B cell (primary cell): Measurements from ENCODE around the gene TAF5L. TPM values are rescaled to one million over a fixed set of nuclear protein-coding genes. Genes with fewer than 3 reads are reported as not detected.

ENCODE experiments used
- ATAC-seq: fragments of 200-7000 bp; cut with Tn5 transposase; one replicate; pipeline ENCODE4 v1.10.0; 2021; ENCODE audit warnings: low read depth, mild to moderate bottlenecking, moderate number of reproducible peaks, moderate library complexity
- CTCF ChIA-PET: fragments of 350-600 bp; sonication (Branson Sonifier 250); formaldehyde crosslinking; loops from one replicate; lab custom pipeline; 2021; ENCODE audit warnings: antibody characterized with exemption, inconsistent platforms; lab: Charles Lee
- POLR2A ChIA-PET: fragments of 350-600 bp; sonication (Branson Sonifier 250); formaldehyde crosslinking; loops from one replicate; lab custom pipeline; 2021; ENCODE audit warnings: antibody characterized with exemption; lab: Charles Lee
- DNase-seq: peaks from one replicate; pipeline ENCODE4 v3.0.0; 2013
- H2AFZ ChIP-seq: 2 replicates; pipeline ENCODE4 v1.6.1; 2012; ENCODE audit warnings: mild to moderate bottlenecking, low read depth, low read length; ENCODE audit not compliant: insufficient read depth, poor library complexity, severe bottlenecking
- H3K27ac ChIP-seq, 2 donors: 1 replicate in 1 of 2; 2 replicates in 1 of 2; pipeline ENCODE4 v1.5.1; 2012 to 2013; ENCODE audit warnings: low read length in 2 of 2, mild to moderate bottlenecking in 2 of 2, moderate library complexity in 1 of 2
- H3K27me3 ChIP-seq, 4 experiments: fragments of 200-600 bp in 1 of 4; sonication (generic) in 1 of 4; replicated peaks in 1 of 4; 1 replicate in 2 of 4; 2 replicates in 2 of 4; pipeline versions ENCODE4 v1.6.1 to v1.7.0; 2013 to 2016; ENCODE audit warnings: low read length in 3 of 4, mild to moderate bottlenecking in 2 of 4, mixed read lengths in 1 of 4, moderate library complexity in 1 of 4; ENCODE audit not compliant: insufficient read depth in 4 of 4, control insufficient read depth in 3 of 4; ENCODE audit errors: control extremely low read depth in 1 of 4
- H3K36me3 ChIP-seq, 2 experiments: replicated peaks in 1 of 2; 1 replicate in 1 of 2; 2 replicates in 1 of 2; pipeline versions ENCODE4 v1.6.1 to v1.7.1; 2013; ENCODE audit warnings: low read length in 1 of 2; ENCODE audit not compliant: insufficient read depth in 2 of 2, control insufficient read depth in 1 of 2; ENCODE audit errors: control extremely low read depth in 1 of 2, extremely low read depth in 1 of 2
- H3K4me1 ChIP-seq, 2 donors: fragments of 200-600 bp in 1 of 2; sonication (generic) in 1 of 2; 1 replicate in 1 of 2; 2 replicates in 1 of 2; pipeline versions ENCODE4 v1.5.1 to v1.6.1; 2013 to 2017; ENCODE audit warnings: low read length in 2 of 2; ENCODE audit not compliant: control insufficient read depth in 2 of 2, insufficient read depth in 2 of 2
- H3K4me2 ChIP-seq: replicated peaks from 2 replicates; pipeline ENCODE3; 2012; ENCODE audit warnings: mild to moderate bottlenecking, low read depth, low read length; ENCODE audit not compliant: poor library complexity, severe bottlenecking
- H3K4me3 ChIP-seq, 5 experiments: fragments of 200-600 bp in 1 of 5; sonication (generic) in 1 of 5; 1 replicate in 3 of 5; 2 replicates in 2 of 5; pipeline versions ENCODE4 v1.5.1 to v1.7.0; 2011 to 2016; ENCODE audit warnings: low read length in 4 of 5, mild to moderate bottlenecking in 4 of 5, low read depth in 2 of 5, control low read depth in 1 of 5, moderate library complexity in 1 of 5; ENCODE audit not compliant: insufficient read depth in 1 of 5; ENCODE audit errors: control extremely low read depth in 1 of 5, extremely low read depth in 1 of 5
- H3K79me2 ChIP-seq: fragments of 200-600 bp; sonication (generic); one replicate; pipeline ENCODE4 v1.6.0; 2016; ENCODE audit warnings: low read length; ENCODE audit not compliant: control insufficient read depth, insufficient read depth
- H3K9ac ChIP-seq: fragments of 200-600 bp; sonication (generic); 2 replicates; pipeline ENCODE4 v1.6.1; 2017; ENCODE audit warnings: mild to moderate bottlenecking, low read length, moderate library complexity
- H3K9me3 ChIP-seq, 3 donors: one replicate each; pipeline versions ENCODE4 v1.6.1 to v1.7.1; 2013; ENCODE audit warnings: low read length in 2 of 3; ENCODE audit not compliant: control insufficient read depth in 2 of 3, insufficient read depth in 1 of 3; ENCODE audit errors: control extremely low read depth in 1 of 3
- H4K20me1 ChIP-seq: 2 replicates; pipeline ENCODE4 v1.6.0; 2012; ENCODE audit warnings: mild to moderate bottlenecking, low read length; ENCODE audit not compliant: insufficient read depth, control insufficient read depth, poor library complexity, severe bottlenecking
- H3K27ac Mint-ChIP-seq: one replicate; pipeline ENCODE4 v1.8.0; 2021; ENCODE audit warnings: mixed read lengths
- H3K27me3 Mint-ChIP-seq: one replicate; pipeline ENCODE4 v1.8.0; 2021; ENCODE audit warnings: mixed read lengths
- H3K4me1 Mint-ChIP-seq: one replicate; pipeline ENCODE4 v1.8.0; 2021; ENCODE audit warnings: mixed read lengths
- H3K4me3 Mint-ChIP-seq: one replicate; pipeline ENCODE4 v1.8.0; 2021; ENCODE audit warnings: mixed read lengths
- H3K9me3 Mint-ChIP-seq: one replicate; pipeline ENCODE4 v1.8.0; 2022; ENCODE audit warnings: mixed read lengths; ENCODE audit not compliant: insufficient read depth
- EZH2 ChIP-seq: IDR thresholded peaks from 2 replicates; pipeline ENCODE4 v1.6.1; 2012; ENCODE audit warnings: borderline replicate concordance, low read depth, mild to moderate bottlenecking, moderate library complexity, low read length; ENCODE audit not compliant: insufficient read depth, poor library complexity, severe bottlenecking
- WGBS: methylation state at CpG from one replicate; pipeline ENCODE4 v1.1.5; 2013; ENCODE audit warnings: missing lambda C conversion rate; ENCODE audit not compliant: insufficient coverage; 5-methylcytosine and 5-hydroxymethylcytosine counted together
- intact Hi-C: fragments of 100-400 bp; cut with micrococcal nuclease; formaldehyde crosslinking; loops from one replicate; pipeline ENCODE4 v1.10.0; 2022
- polyA plus RNA-seq: library from polyadenylated mRNA; depleted of rRNA; stranded (reverse); fragments of >200 nt; gene quantifications from 2 replicates; pipeline ENCODE4 v1.2.3, GENCODE V29; 2012
- total RNA-seq, 2 donors: library from RNA; stranded (reverse); fragments of 120-200 nt in 1 of 2; gene quantifications; 1 replicate in 1 of 2; 2 replicates in 1 of 2; pipeline versions ENCODE4 v1.2.3 to v1.2.4, GENCODE V29; 2013 to 2022
- TF ChIP-seq, protein P1 (sequence below): fragments of 200-600 bp; IDR thresholded peaks from one replicate; pipeline ENCODE4 v1.8.0; 2022; ENCODE audit warnings: antibody characterized with exemption, mild to moderate bottlenecking

Gene TAF5L
- total and polyA plus RNA-seq, 2 donors (not counting 1 experiment from before 2014, with no cell fraction given): 15.7 to 24.0 TPM

DNA sequence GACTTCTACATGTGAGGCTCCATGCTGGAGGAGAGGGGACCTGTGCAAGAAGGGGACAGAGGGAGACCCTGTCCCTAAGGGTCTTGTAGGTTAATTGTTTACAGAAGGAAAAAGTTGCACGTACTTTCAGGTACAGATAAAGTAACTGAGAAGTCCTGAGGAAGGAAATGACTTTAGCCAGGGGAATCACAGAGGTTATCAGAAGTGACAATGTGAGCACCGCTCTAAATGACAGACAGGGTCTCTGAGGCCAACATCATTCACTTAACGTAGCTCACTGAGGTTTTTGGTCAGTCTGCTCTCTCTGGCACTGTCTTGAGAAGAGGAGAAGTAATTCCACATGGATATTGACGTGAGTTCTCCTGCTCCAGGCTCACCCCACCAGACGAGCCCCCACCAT lies 12.0 kb downstream of the TAF5L start:
- Histone ChIP-seq H2AFZ (no peak overlapping the region), H3K9me3 (no peaks in the 10 kb centered on the region), H3K4me2 (no peak overlapping the region), H3K27ac (no peak overlapping the region), H4K20me1 (peaks cover 30% of the 10 kb centered on the region), H3K9ac (no peak overlapping the region), H3K79me2 (peaks cover 39% of the 10 kb centered on the region), H3K4me3 (no peak overlapping the region), H3K4me1 (no peaks in the 10 kb centered on the region), H3K27me3 (no peaks in the 10 kb centered on the region), H3K36me3 (peaks cover 4 to 54% of the 10 kb centered on the region in 2 experiments)
- ATAC-seq (no peak), DNase-seq (no peak)
- H3K4me3 Mint-ChIP-seq: no peak overlapping the region
- intact Hi-C loops: no loop called here
- H3K27me3 Mint-ChIP-seq: no peaks in the 10 kb centered on the region
- WGBS: 94% methylated on average over 5 of the region's 5 CpGs
- POLR2A ChIA-PET: no interaction called here
- TF ChIP-seq, protein P1, sequence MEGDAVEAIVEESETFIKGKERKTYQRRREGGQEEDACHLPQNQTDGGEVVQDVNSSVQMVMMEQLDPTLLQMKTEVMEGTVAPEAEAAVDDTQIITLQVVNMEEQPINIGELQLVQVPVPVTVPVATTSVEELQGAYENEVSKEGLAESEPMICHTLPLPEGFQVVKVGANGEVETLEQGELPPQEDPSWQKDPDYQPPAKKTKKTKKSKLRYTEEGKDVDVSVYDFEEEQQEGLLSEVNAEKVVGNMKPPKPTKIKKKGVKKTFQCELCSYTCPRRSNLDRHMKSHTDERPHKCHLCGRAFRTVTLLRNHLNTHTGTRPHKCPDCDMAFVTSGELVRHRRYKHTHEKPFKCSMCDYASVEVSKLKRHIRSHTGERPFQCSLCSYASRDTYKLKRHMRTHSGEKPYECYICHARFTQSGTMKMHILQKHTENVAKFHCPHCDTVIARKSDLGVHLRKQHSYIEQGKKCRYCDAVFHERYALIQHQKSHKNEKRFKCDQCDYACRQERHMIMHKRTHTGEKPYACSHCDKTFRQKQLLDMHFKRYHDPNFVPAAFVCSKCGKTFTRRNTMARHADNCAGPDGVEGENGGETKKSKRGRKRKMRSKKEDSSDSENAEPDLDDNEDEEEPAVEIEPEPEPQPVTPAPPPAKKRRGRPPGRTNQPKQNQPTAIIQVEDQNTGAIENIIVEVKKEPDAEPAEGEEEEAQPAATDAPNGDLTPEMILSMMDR: no peak
- TF ChIP-seq EZH2: no peak
- CTCF ChIA-PET: no interaction called here
- peaks cover 3% of the 10 kb centered on the region for H3K4me1 Mint-ChIP-seq
- H3K27ac Mint-ChIP-seq: no peak overlapping the region
- no peaks in the 10 kb centered on the region for H3K9me3 Mint-ChIP-seq

DNA sequence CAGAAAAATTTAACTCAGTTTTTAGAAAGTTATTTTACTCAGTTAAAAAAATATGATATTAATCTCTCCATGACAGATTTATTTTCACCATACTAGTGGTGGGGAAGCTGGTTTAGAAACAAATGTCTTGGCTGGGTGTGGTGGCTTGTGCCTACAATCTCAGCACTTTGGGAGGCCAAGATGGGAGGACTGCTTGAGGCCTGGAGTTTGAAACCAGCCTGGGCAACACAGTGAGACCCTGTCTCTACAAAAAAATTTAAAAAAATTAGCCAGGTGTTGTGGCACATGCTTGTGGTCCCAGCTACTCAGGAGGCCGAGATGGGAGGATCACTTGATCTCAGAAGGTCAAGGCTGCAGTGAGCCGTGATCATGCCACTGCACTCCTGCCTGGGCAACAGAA lies 17.3 kb downstream of the TAF5L start:
- intact Hi-C loops: no loop called here
- no peaks in the 10 kb centered on the region for H3K27me3 ChIP-seq
- no peaks in the 10 kb centered on the region for H4K20me1 ChIP-seq
- H3K9me3 ChIP-seq: no peaks in the 10 kb centered on the region
- no peaks in the 10 kb centered on the region for H3K27me3 Mint-ChIP-seq
- ATAC-seq: no peak
- TF ChIP-seq, protein P1: no peak
- TF ChIP-seq EZH2: no peak
- DNase-seq: no peak
- H3K9ac ChIP-seq: no peak overlapping the region
- POLR2A ChIA-PET: no interaction called here
- H3K36me3 ChIP-seq: peaks cover 13 to 57% of the 10 kb centered on the region in 2 experiments
- H3K27ac ChIP-seq: no peak overlapping the region
- no peak overlapping the region for H3K4me3 Mint-ChIP-seq
- peaks cover 8% of the 10 kb centered on the region for H3K79me2 ChIP-seq
- H3K27ac Mint-ChIP-seq: no peak overlapping the region
- no peaks in the 10 kb centered on the region for H3K9me3 Mint-ChIP-seq
- 100% methylated on average over 2 of the region's 2 CpGs for WGBS
- no peaks in the 10 kb centered on the region for H3K4me1 Mint-ChIP-seq
- no peak overlapping the region for H2AFZ ChIP-seq
- no peak overlapping the region for H3K4me2 ChIP-seq
- H3K4me3 ChIP-seq: no peak overlapping the region
- CTCF ChIA-PET: no interaction called here
- H3K4me1 ChIP-seq: no peaks in the 10 kb centered on the region
